ENCODE measurements around the gene SLCO2B1.

SLCO2B1 gene

GRCh38 chr11:75188671-75189070 is 37.8 kb downstream of the SLCO2B1 start:
- Histone ChIP-seq H3K4me2 (ENCODE audit: low read length) (no peak overlapping the region), H3K4me1 (ENCODE audit: control insufficient read depth, insufficient read depth, low read length) (no peaks in the 10 kb centered on the region), H3K27me3 (ENCODE audit: control insufficient read depth, insufficient read depth, low read length) (peaks cover 65% of the 10 kb centered on the region), H3K9ac (ENCODE audit: low read depth, low read length) (no peak overlapping the region), H3K36me3 (ENCODE audit: insufficient read depth, low read length) (no peaks in the 10 kb centered on the region), H3K4me3 (ENCODE audit: low read length) (no peak overlapping the region), H3K9me3 (replicated peaks; ENCODE audit: low read length) (no peaks in the 10 kb centered on the region)

- H3K4me3 ChIP-seq (ENCODE audit: low read length) = no peak overlapping the region
Measured at GRCh38 chr11:75189108-75189507, 38.2 kb downstream of the SLCO2B1 start.

GRCh38 chr11:75189911-75190310 is 39.0 kb downstream of the SLCO2B1 start:
- no peak overlapping the region for H3K4me2 ChIP-seq (ENCODE audit: low read length)
- H3K4me1 ChIP-seq (ENCODE audit: control insufficient read depth, insufficient read depth, low read length) = no peaks in the 10 kb centered on the region
- H3K9me3 ChIP-seq (replicated peaks; ENCODE audit: low read length) = no peaks in the 10 kb centered on the region
- H3K9ac ChIP-seq (ENCODE audit: low read depth, low read length) = no peak overlapping the region
- no peak overlapping the region for H3K4me3 ChIP-seq (ENCODE audit: low read length)
- H3K36me3 ChIP-seq (ENCODE audit: insufficient read depth, low read length) = no peaks in the 10 kb centered on the region
- peaks cover 65% of the 10 kb centered on the region for H3K27me3 ChIP-seq (ENCODE audit: control insufficient read depth, insufficient read depth, low read length)

More at GRCh38 chr11:75189108-75189507, 38.2 kb downstream of the SLCO2B1 start:
- no peaks in the 10 kb centered on the region for H3K36me3 ChIP-seq (ENCODE audit: insufficient read depth, low read length)
- no peaks in the 10 kb centered on the region for H3K9me3 ChIP-seq (replicated peaks; ENCODE audit: low read length)
- no peak overlapping the region for H3K4me2 ChIP-seq (ENCODE audit: low read length)
- peaks cover 65% of the 10 kb centered on the region for H3K27me3 ChIP-seq (ENCODE audit: control insufficient read depth, insufficient read depth, low read length)
- H3K9ac ChIP-seq (ENCODE audit: low read depth, low read length) = no peak overlapping the region
- H3K4me1 ChIP-seq (ENCODE audit: control insufficient read depth, insufficient read depth, low read length) = no peaks in the 10 kb centered on the region

- peaks cover 69% of the 10 kb centered on the region for H3K27me3 ChIP-seq (ENCODE audit: control insufficient read depth, insufficient read depth, low read length)
- H3K4me2 ChIP-seq (ENCODE audit: low read length) = no peak overlapping the region
- no peak overlapping the region for H3K9ac ChIP-seq (ENCODE audit: low read depth, low read length)
- H3K36me3 ChIP-seq (ENCODE audit: insufficient read depth, low read length) = no peaks in the 10 kb centered on the region
- no peak overlapping the region for H3K4me3 ChIP-seq (ENCODE audit: low read length)
- no peaks in the 10 kb centered on the region for H3K9me3 ChIP-seq (replicated peaks; ENCODE audit: low read length)
- no peaks in the 10 kb centered on the region for H3K4me1 ChIP-seq (ENCODE audit: control insufficient read depth, insufficient read depth, low read length)
Measured at GRCh38 chr11:75190652-75191329, 39.9 kb downstream of the SLCO2B1 start.

GRCh38 chr11:75191330-75191717 is 40.4 kb downstream of the SLCO2B1 start:
- H3K9me3 ChIP-seq (replicated peaks; ENCODE audit: low read length) = no peaks in the 10 kb centered on the region
- no peak overlapping the region for H3K4me2 ChIP-seq (ENCODE audit: low read length)
- no peaks in the 10 kb centered on the region for H3K4me1 ChIP-seq (ENCODE audit: control insufficient read depth, insufficient read depth, low read length)
- H3K27me3 ChIP-seq (ENCODE audit: control insufficient read depth, insufficient read depth, low read length) = peaks cover 74% of the 10 kb centered on the region
- H3K36me3 ChIP-seq (ENCODE audit: insufficient read depth, low read length) = no peaks in the 10 kb centered on the region
- H3K4me3 ChIP-seq (ENCODE audit: low read length) = no peak overlapping the region
- no peak overlapping the region for H3K9ac ChIP-seq (ENCODE audit: low read depth, low read length)

GRCh38 chr11:75193271-75193670 is 42.4 kb downstream of the SLCO2B1 start:
- Histone ChIP-seq H3K4me2 (ENCODE audit: low read length) (no peak overlapping the region), H3K4me3 (ENCODE audit: low read length) (no peak overlapping the region), H3K9me3 (replicated peaks; ENCODE audit: low read length) (no peaks in the 10 kb centered on the region), H3K27me3 (ENCODE audit: control insufficient read depth, insufficient read depth, low read length) (peaks cover 80% of the 10 kb centered on the region), H3K4me1 (ENCODE audit: control insufficient read depth, insufficient read depth, low read length) (no peaks in the 10 kb centered on the region), H3K9ac (ENCODE audit: low read depth, low read length) (no peak overlapping the region), H3K36me3 (ENCODE audit: insufficient read depth, low read length) (no peaks in the 10 kb centered on the region)

GRCh38 chr11:75193711-75194110 is 42.8 kb downstream of the SLCO2B1 start:
- no peaks in the 10 kb centered on the region for H3K4me1 ChIP-seq (ENCODE audit: control insufficient read depth, insufficient read depth, low read length)
- peaks cover 85% of the 10 kb centered on the region for H3K27me3 ChIP-seq (ENCODE audit: control insufficient read depth, insufficient read depth, low read length)
- no peak overlapping the region for H3K9ac ChIP-seq (ENCODE audit: low read depth, low read length)
- no peaks in the 10 kb centered on the region for H3K9me3 ChIP-seq (replicated peaks; ENCODE audit: low read length)
- no peak overlapping the region for H3K4me2 ChIP-seq (ENCODE audit: low read length)
- H3K36me3 ChIP-seq (ENCODE audit: insufficient read depth, low read length) = no peaks in the 10 kb centered on the region
- no peak overlapping the region for H3K4me3 ChIP-seq (ENCODE audit: low read length)

GRCh38 chr11:75194147-75194546 is 43.2 kb downstream of the SLCO2B1 start:
- Histone ChIP-seq H3K27me3 (ENCODE audit: control insufficient read depth, insufficient read depth, low read length) (peaks cover 89% of the 10 kb centered on the region), H3K9ac (ENCODE audit: low read depth, low read length) (no peak overlapping the region), H3K4me1 (ENCODE audit: control insufficient read depth, insufficient read depth, low read length) (no peaks in the 10 kb centered on the region), H3K4me2 (ENCODE audit: low read length) (no peak overlapping the region), H3K36me3 (ENCODE audit: insufficient read depth, low read length) (no peaks in the 10 kb centered on the region), H3K9me3 (replicated peaks; ENCODE audit: low read length) (no peaks in the 10 kb centered on the region), H3K4me3 (ENCODE audit: low read length) (no peak overlapping the region)

- Histone ChIP-seq H3K9me3 (replicated peaks; ENCODE audit: low read length) (no peaks in the 10 kb centered on the region), H3K4me1 (ENCODE audit: control insufficient read depth, insufficient read depth, low read length) (no peaks in the 10 kb centered on the region), H3K4me2 (ENCODE audit: low read length) (no peak overlapping the region), H3K9ac (ENCODE audit: low read depth, low read length) (no peak overlapping the region), H3K4me3 (ENCODE audit: low read length) (no peak overlapping the region), H3K27me3 (ENCODE audit: control insufficient read depth, insufficient read depth, low read length) (peaks cover 96% of the 10 kb centered on the region), H3K36me3 (ENCODE audit: insufficient read depth, low read length) (no peaks in the 10 kb centered on the region)
Measured at GRCh38 chr11:75195167-75195962, 44.5 kb downstream of the SLCO2B1 start.

GRCh38 chr11:75196426-75196825 is 45.5 kb downstream of the SLCO2B1 start:
- no peaks in the 10 kb centered on the region for H3K4me1 ChIP-seq (ENCODE audit: control insufficient read depth, insufficient read depth, low read length)
- no peak overlapping the region for H3K4me2 ChIP-seq (ENCODE audit: low read length)
- H3K9me3 ChIP-seq (replicated peaks; ENCODE audit: low read length) = no peaks in the 10 kb centered on the region
- H3K27me3 ChIP-seq (ENCODE audit: control insufficient read depth, insufficient read depth, low read length) = peaks cover 93% of the 10 kb centered on the region
- H3K36me3 ChIP-seq (ENCODE audit: insufficient read depth, low read length) = no peaks in the 10 kb centered on the region
- H3K4me3 ChIP-seq (ENCODE audit: low read length) = no peak overlapping the region
- H3K9ac ChIP-seq (ENCODE audit: low read depth, low read length) = no peak overlapping the region

GRCh38 chr11:75197512-75198277 is 46.8 kb downstream of the SLCO2B1 start:
- Histone ChIP-seq H3K4me3 (ENCODE audit: low read length) (no peak overlapping the region), H3K27me3 (ENCODE audit: control insufficient read depth, insufficient read depth, low read length) (peaks cover 85% of the 10 kb centered on the region), H3K9ac (ENCODE audit: low read depth, low read length) (no peak overlapping the region), H3K9me3 (replicated peaks; ENCODE audit: low read length) (no peaks in the 10 kb centered on the region), H3K4me1 (ENCODE audit: control insufficient read depth, insufficient read depth, low read length) (no peaks in the 10 kb centered on the region), H3K36me3 (ENCODE audit: insufficient read depth, low read length) (no peaks in the 10 kb centered on the region), H3K4me2 (ENCODE audit: low read length) (no peak overlapping the region)

Data from skeletal muscle satellite cell (primary cell).